ENCODE measurements around the gene RBM33. TPM values are rescaled to one million over a fixed set of nuclear protein-coding genes. Genes with fewer than 3 reads are reported as not detected.

Gene RBM33
- total and polyA plus RNA-seq, 2 of the 4 experiments (the other 2 are of a cell fraction) = 7.3 to 10.8 TPM

GRCh38 chr7:155722118-155722517 is 77.7 kb downstream of the RBM33 start:
- Histone ChIP-seq H3K4me1 (ENCODE audit: control insufficient read depth, insufficient read depth, low read length) (peaks cover 4% of the 10 kb centered on the region; the same call in 1 of the 2 replicates), H2BK20ac (ENCODE audit: low read depth, low read length) (no peak overlapping the region), H3K27me3 (ENCODE audit: control insufficient read depth, insufficient read depth, low read length) (no peaks in the 10 kb centered on the region), H3K18ac (ENCODE audit: low read depth, low read length) (no peak overlapping the region), H2AK9ac (replicated peaks; ENCODE audit: low read depth, low read length, poor library complexity) (no peak overlapping the region), H3K9me3 (ENCODE audit: control insufficient read depth, insufficient read depth, low read length) (no peaks in the 10 kb centered on the region), H2BK5ac (ENCODE audit: low read depth, low read length, poor library complexity, severe bottlenecking) (no peak overlapping the region), H4K5ac (ENCODE audit: low read depth, low read length) (no peak overlapping the region), H2AFZ (replicated peaks; ENCODE audit: low read length, poor library complexity) (no peak overlapping the region), H2AK5ac (ENCODE audit: low read depth, low read length) (no peak overlapping the region), H3K36me3 (ENCODE audit: control insufficient read depth, insufficient read depth, low read length) (peaks cover 6% of the 10 kb centered on the region), H4K8ac (ENCODE audit: low read depth in 2 of 2, low read length in 2 of 2) (no peak overlapping the region), H3K9ac (ENCODE audit: low read depth, low read length) (no peak overlapping the region), H3K27ac (ENCODE audit: insufficient read depth, low read length) (no peak overlapping the region), H3K4ac (ENCODE audit: low read depth, low read length) (no peak overlapping the region), H3K4me3 (ENCODE audit: insufficient read depth, low read depth, low read length) (no peak overlapping the region), H2BK15ac (ENCODE audit: low read depth, low read length) (no peak overlapping the region), H3K56ac (ENCODE audit: extremely low read depth, insufficient read depth, low read length) (no peak overlapping the region), H3K23ac (ENCODE audit: low read depth, low read length) (no peak overlapping the region), H4K20me1 (ENCODE audit: insufficient read depth, low read length) (peaks cover 19% of the 10 kb centered on the region; the same call in 1 of the 2 replicates), H3K4me2 (ENCODE audit: low read depth, low read length) (no peak overlapping the region), H4K91ac (ENCODE audit: insufficient read depth, low read depth, low read length) (no peak overlapping the region), H3K9me1 (ENCODE audit: insufficient read depth, low read length) (no peaks in the 10 kb centered on the region; the same call in 1 of the 2 replicates), H3K79me1 (ENCODE audit: low read depth in 1 of 2, low read length in 2 of 2) (peaks cover 21 to 43% of the 10 kb centered on the region in 2 experiments), H3K14ac (replicated peaks; ENCODE audit: low read depth, low read length) (no peak overlapping the region), H2BK120ac (ENCODE audit: low read depth, low read length) (no peak overlapping the region)
- dilution Hi-C loops (cut with HindIII; ENCODE audit: low sequenced_read_pairs, unreplicated experiment) (no loop called here), intact Hi-C loops (cut with micrococcal nuclease) (no loop called here), in situ Hi-C loops (cut with MboI; ENCODE audit: low sequenced_read_pairs) (no loop called here)
- ATAC-seq (ENCODE audit: low read depth) = no peak
- CTCF ChIA-PET = no interaction called here
- TF ChIP-seq MAZ (IDR thresholded peaks at IDR 0.05; ENCODE audit: borderline replicate concordance, low read depth, low read length) = no peak
- no peak for TF ChIP-seq CEBPB (IDR thresholded peaks at IDR 0.05; ENCODE audit: low read depth, low read length)
- no peak for TF ChIP-seq MAFK (IDR thresholded peaks at IDR 0.05; ENCODE audit: low read depth, low read length)
- TF ChIP-seq RFX5 (IDR thresholded peaks at IDR 0.05; ENCODE audit: low read depth, low read length) = no peak
- TF ChIP-seq RAD21 (IDR thresholded peaks at IDR 0.05; ENCODE audit: low read length) = no peak
- POLR2A ChIA-PET (ENCODE audit: unreplicated experiment) = no interaction called here
- WGBS, 2 experiments (ENCODE audit: extremely low coverage in 2 of 2, insufficient read length in 1 of 2) = no CpG with 5 or more reads among the region's 2 CpGs
- no peak for DNase-seq
- no TSS peak for BruUV-seq (replicated peaks)
